ENCODE data around the gene GLIS1. TPM values are rescaled to one million over a fixed set of nuclear protein-coding genes. Genes with fewer than 3 reads are reported as not detected.

GLIS1 gene
- total and polyA plus RNA-seq, 4 donors = 0.19 to 1.8 (median 0.65) TPM

DNA sequence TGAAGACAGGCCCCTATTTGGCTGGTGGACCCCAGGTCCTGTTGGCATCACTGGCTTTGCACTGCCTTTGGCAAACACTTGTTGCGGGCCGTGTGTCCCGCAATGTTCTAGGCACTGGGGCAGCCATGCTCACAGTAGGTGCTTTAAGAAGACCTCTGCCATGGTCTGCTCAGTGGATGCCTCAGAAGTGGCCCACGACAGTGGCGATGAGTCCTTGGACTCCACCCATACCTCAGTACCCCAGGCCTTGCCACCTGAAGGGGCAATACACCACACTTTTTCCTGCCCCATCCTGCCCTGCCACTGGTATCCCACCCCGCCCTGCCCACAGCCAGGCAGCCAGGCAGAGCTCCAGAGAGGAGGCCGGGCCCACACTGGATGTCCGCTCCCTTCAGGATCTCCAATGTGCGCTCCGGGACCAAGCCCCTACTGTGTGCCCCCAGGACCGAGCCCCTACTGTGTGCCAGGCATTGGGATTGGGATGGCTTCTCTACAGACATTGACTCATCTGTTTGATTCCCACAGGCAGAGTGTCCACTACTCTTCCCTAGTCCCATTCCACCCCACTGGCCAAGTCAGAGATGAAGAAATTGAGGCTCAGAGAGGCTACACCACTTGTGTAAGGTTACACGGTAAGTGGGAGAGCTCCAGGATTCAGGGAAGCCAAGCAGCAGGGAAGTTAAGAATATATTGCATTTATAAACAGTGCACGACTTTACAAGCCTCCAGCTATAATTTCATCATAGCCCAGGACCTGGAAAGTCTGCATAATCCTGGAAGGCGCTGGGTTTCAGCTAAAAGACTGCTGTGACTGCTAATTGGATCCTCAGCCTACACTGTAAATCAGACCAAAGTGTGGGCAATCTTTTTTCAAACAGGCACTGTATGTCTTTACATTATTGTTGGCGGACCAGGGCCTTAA is 178.1 kb downstream of the GLIS1 start:
- ATAC-seq (ENCODE audit: low FRiP score) (no peak), DNase-seq (peak; percentile 28 to 58)
- Histone ChIP-seq H3K27ac (ENCODE audit: low read depth in 1 of 2, low read length in 2 of 2) (no peak overlapping the region), H3K4me3 (ENCODE audit: low read length in 2 of 2) (no peak overlapping the region), H3K36me3 (ENCODE audit: control insufficient read depth in 1 of 2, insufficient read depth in 2 of 2, low read length in 1 of 2) (no peaks in the 10 kb centered on the region), H3K27me3 (ENCODE audit: control insufficient read depth in 1 of 2, insufficient read depth in 2 of 2, low read length in 1 of 2) (no peaks in the 10 kb centered on the region), H3K4me1 (ENCODE audit: control insufficient read depth in 1 of 2, insufficient read depth in 2 of 2, low read length in 2 of 2) (no peaks in the 10 kb centered on the region), H3K9me3 (ENCODE audit: control insufficient read depth, low read length) (no peaks in the 10 kb centered on the region)
- 83 to 86% methylated on average over 15 of the region's 15 CpGs for WGBS, 2 donors
- intact Hi-C loops (cut with DNase I) = no loop called here

- WGBS, 2 donors = 88 to 89% methylated on average over 12 of the region's 12 CpGs
- peak in 1 of 2 donors; percentile 45 for DNase-seq
- H3K9me3 ChIP-seq (ENCODE audit: control insufficient read depth, low read length) = no peaks in the 10 kb centered on the region
- intact Hi-C loops (cut with DNase I) = no loop called here
- no peak overlapping the region for H3K4me3 ChIP-seq (ENCODE audit: low read length in 2 of 2)
- no peak for ATAC-seq (ENCODE audit: low FRiP score)
- no peaks in the 10 kb centered on the region for H3K27me3 ChIP-seq (ENCODE audit: control insufficient read depth in 1 of 2, insufficient read depth in 2 of 2, low read length in 1 of 2)
- no peaks in the 10 kb centered on the region for H3K36me3 ChIP-seq (ENCODE audit: control insufficient read depth in 1 of 2, insufficient read depth in 2 of 2, low read length in 1 of 2)
- no peak overlapping the region for H3K27ac ChIP-seq (ENCODE audit: low read depth in 1 of 2, low read length in 2 of 2)
- no peaks in the 10 kb centered on the region for H3K4me1 ChIP-seq (ENCODE audit: control insufficient read depth in 1 of 2, insufficient read depth in 2 of 2, low read length in 2 of 2)
Observed at GRCh38 chr1:53559854-53560580, 178.9 kb downstream of the GLIS1 start.

DNA sequence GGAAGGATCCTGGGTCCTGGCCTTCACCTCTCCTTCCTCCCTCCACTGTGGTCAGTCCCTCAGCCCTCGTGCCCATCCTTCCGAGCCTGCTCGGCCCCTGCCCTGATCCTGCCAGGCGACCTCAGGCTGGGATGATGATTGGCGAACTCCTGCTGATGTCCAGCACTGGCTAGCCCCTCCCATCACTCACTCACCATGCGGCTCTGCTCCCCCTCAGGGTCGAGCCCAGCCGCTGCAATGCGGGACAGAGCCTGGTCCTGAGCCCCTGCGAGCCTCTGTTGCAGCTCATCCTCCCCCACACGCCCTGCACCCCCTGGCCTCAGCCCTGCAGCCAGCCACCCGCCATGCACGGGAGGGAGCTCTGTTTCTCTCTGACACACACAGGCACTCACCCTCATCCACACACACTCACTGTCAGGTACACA is 179.6 kb downstream of the GLIS1 start:
- Histone ChIP-seq H3K27ac (ENCODE audit: low read depth in 1 of 2, low read length in 2 of 2) (no peak overlapping the region), H3K4me1 (ENCODE audit: control insufficient read depth in 1 of 2, insufficient read depth in 2 of 2, low read length in 2 of 2) (no peaks in the 10 kb centered on the region), H3K4me3 (ENCODE audit: low read length in 2 of 2) (no peak overlapping the region), H3K36me3 (ENCODE audit: control insufficient read depth in 1 of 2, insufficient read depth in 2 of 2, low read length in 1 of 2) (no peaks in the 10 kb centered on the region), H3K27me3 (ENCODE audit: control insufficient read depth in 1 of 2, insufficient read depth in 2 of 2, low read length in 1 of 2) (no peaks in the 10 kb centered on the region), H3K9me3 (ENCODE audit: control insufficient read depth, low read length) (no peaks in the 10 kb centered on the region)
- WGBS, 2 donors = 86 to 90% methylated on average over 13 of the region's 13 CpGs
- intact Hi-C loops (cut with DNase I) = no loop called here
- ATAC-seq (ENCODE audit: low FRiP score) = no peak
- peak; percentile 33 to 57 for DNase-seq

- Histone ChIP-seq H3K4me3 (ENCODE audit: low read length in 2 of 2) (no peak overlapping the region), H3K4me1 (ENCODE audit: control insufficient read depth in 1 of 2, insufficient read depth in 2 of 2, low read length in 2 of 2) (no peaks in the 10 kb centered on the region), H3K9me3 (ENCODE audit: control insufficient read depth, low read length) (no peaks in the 10 kb centered on the region), H3K36me3 (ENCODE audit: control insufficient read depth in 1 of 2, insufficient read depth in 2 of 2, low read length in 1 of 2) (no peaks in the 10 kb centered on the region), H3K27me3 (ENCODE audit: control insufficient read depth in 1 of 2, insufficient read depth in 2 of 2, low read length in 1 of 2) (no peaks in the 10 kb centered on the region), H3K27ac (ENCODE audit: low read depth in 1 of 2, low read length in 2 of 2) (no peak overlapping the region)
- intact Hi-C loops (cut with DNase I) = no loop called here
- 92% methylated on average over 5 of the region's 5 CpGs for WGBS, 2 donors
- DNase-seq (peak in 1 of 2 donors; percentile 23), ATAC-seq (ENCODE audit: low FRiP score) (no peak)
Observed at GRCh38 chr1:53558739-53559315, 180.1 kb downstream of the GLIS1 start.

DNA sequence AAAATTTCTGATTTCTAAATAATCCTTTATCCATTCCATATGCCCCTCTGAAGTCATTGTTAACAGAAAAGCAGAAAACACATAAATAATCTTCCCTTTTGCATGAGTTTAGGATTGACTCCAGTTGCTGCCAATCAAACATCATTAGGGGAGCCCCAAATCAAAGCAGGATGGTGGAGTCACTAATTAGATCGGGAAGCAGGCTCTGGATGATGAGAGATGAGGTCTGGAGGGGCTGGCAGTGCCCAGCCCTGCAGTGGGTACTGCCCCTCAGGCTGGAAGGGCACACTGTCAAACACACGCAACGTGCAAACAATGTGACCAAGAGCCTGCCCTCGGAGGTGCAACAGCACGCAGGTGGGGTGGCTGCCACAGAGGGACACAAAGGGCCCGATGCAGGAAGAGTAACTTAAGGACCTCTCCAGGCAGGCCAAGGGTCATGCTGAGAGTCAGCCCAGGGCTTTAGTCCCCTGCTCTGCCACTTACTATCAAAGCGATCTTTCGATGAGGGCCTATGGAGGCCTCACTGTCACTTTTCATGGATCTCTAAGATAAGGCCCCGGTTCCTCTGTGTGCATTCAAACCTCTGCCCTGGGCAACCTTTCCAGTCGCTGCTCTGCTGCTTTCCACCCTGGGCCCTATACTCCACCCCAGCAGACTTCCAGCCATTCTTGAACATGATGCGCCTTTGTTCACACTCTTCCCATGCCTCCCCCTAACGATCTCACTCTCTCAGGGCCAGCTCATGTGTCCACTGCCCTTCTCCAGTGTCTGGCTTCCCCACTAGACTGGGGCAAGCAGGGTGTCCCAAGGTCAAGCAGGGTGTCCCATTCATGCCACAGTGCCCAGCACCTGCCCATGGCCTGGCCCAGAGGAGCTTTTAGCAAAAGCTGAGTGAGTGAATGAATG is 180.9 kb downstream of the GLIS1 start:
- H3K9me3 ChIP-seq (ENCODE audit: control insufficient read depth, low read length) = no peaks in the 10 kb centered on the region
- no peaks in the 10 kb centered on the region for H3K27me3 ChIP-seq (ENCODE audit: control insufficient read depth in 1 of 2, insufficient read depth in 2 of 2, low read length in 1 of 2)
- H3K27ac ChIP-seq (ENCODE audit: low read depth in 1 of 2, low read length in 2 of 2) = no peak overlapping the region
- DNase-seq (peak; percentile 34 to 48), ATAC-seq (ENCODE audit: low FRiP score) (no peak)
- 87 to 89% methylated on average over 12 of the region's 12 CpGs for WGBS, 2 donors
- intact Hi-C loops (cut with DNase I) = no loop called here
- H3K4me1 ChIP-seq (ENCODE audit: control insufficient read depth in 1 of 2, insufficient read depth in 2 of 2, low read length in 2 of 2) = no peaks in the 10 kb centered on the region
- no peak overlapping the region for H3K4me3 ChIP-seq (ENCODE audit: low read length in 2 of 2)
- no peaks in the 10 kb centered on the region for H3K36me3 ChIP-seq (ENCODE audit: control insufficient read depth in 1 of 2, insufficient read depth in 2 of 2, low read length in 1 of 2)

DNA sequence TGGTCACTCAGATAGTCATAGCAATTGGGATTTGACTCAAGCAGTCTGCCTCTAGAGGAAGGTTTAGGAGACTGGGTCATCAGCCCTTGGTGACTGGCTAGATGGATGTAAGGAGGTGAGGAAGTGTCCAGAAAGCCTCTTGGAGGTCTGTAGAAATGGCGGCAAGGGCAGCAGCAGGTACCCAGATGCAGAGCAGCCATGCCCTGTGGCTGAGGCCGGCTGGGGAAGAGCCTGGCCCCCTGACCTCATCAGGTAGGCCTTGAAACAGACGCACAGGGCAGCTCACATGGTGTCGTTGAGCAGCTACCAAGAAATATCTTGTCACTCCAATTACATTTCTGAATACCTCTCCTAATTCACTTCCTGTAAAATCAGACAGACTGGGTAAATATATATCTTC is 181.6 kb downstream of the GLIS1 start:
- DNase-seq = peak; percentile 30 to 37

DNA sequence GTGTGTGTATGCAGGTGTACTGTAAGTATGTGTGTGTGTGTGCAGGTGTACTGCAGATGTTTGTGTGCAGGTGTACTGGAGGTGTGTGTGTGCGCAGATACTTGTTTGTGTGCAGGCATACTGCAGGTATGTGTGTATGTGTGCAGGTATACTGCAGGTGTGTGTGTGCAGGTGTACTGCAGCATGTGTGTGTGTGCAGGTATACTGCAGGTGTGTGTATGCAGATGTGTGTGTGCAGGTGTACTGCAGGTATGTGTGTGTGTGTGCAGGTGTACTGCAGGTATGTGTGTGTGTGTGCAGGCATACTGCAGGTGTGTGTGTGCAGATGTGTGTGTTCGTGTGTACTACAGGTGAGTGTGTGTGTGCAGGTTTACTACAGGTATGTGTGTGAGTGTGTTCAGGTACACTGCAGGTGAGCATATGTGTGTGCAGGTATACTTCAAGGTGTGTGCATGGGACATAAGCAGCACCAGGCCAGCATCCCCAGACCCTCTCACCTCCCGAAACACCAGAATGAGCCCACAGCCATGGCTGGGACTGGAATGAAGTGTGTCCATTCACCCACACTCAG is 182.2 kb downstream of the GLIS1 start:
- intact Hi-C loops (cut with DNase I) = no loop called here
- Histone ChIP-seq H3K27ac (ENCODE audit: low read depth in 1 of 2, low read length in 2 of 2) (no peak overlapping the region), H3K4me1 (ENCODE audit: control insufficient read depth in 1 of 2, insufficient read depth in 2 of 2, low read length in 2 of 2) (no peaks in the 10 kb centered on the region), H3K9me3 (ENCODE audit: control insufficient read depth, low read length) (no peaks in the 10 kb centered on the region), H3K4me3 (ENCODE audit: low read length in 2 of 2) (no peak overlapping the region), H3K36me3 (ENCODE audit: control insufficient read depth in 1 of 2, insufficient read depth in 2 of 2, low read length in 1 of 2) (no peaks in the 10 kb centered on the region), H3K27me3 (ENCODE audit: control insufficient read depth in 1 of 2, insufficient read depth in 2 of 2, low read length in 1 of 2) (no peaks in the 10 kb centered on the region)
- WGBS, 2 donors = 96 to 100% methylated on average over 3 of the region's 3 CpGs
- DNase-seq (peak; percentile 14 to 20), ATAC-seq (ENCODE audit: low FRiP score) (no peak)

More for the DNA sequence above, 181.6 kb downstream of the GLIS1 start:
- Histone ChIP-seq H3K27ac (ENCODE audit: low read depth in 1 of 2, low read length in 2 of 2) (no peak overlapping the region), H3K27me3 (ENCODE audit: control insufficient read depth in 1 of 2, insufficient read depth in 2 of 2, low read length in 1 of 2) (no peaks in the 10 kb centered on the region), H3K4me1 (ENCODE audit: control insufficient read depth in 1 of 2, insufficient read depth in 2 of 2, low read length in 2 of 2) (no peaks in the 10 kb centered on the region), H3K36me3 (ENCODE audit: control insufficient read depth in 1 of 2, insufficient read depth in 2 of 2, low read length in 1 of 2) (no peaks in the 10 kb centered on the region), H3K9me3 (ENCODE audit: control insufficient read depth, low read length) (no peaks in the 10 kb centered on the region), H3K4me3 (ENCODE audit: low read length in 2 of 2) (no peak overlapping the region)
- intact Hi-C loops (cut with DNase I) = no loop called here
- WGBS, 2 donors = 96% methylated on average over 4 of the region's 4 CpGs
- no peak for ATAC-seq (ENCODE audit: low FRiP score)
